Endothelial cell of umbilical vein (primary cell): ENCODE results near the gene CCDC187. TPM values are rescaled to one million over a fixed set of nuclear protein-coding genes. Genes with fewer than 3 reads are reported as not detected.

Source experiments
- BruUV-seq: library from RNA; stranded (reverse); fragments of 400-500 nt; replicated peaks from 2 replicates; lab custom pipeline; 2021; lab: Mats Ljungman, UMichigan
- CTCF ChIA-PET: fragments of 300-600, 350-600 bp; sonication (Branson Sonifier 250); formaldehyde crosslinking; loops from one replicate; lab custom pipeline; 2021; ENCODE audit warnings: antibody characterized with exemption, inconsistent platforms; lab: Charles Lee
- POLR2A ChIA-PET: fragments of 300-600, 350-600 bp; sonication (Branson Sonifier 250); formaldehyde crosslinking; loops from one replicate; lab custom pipeline; 2021; ENCODE audit warnings: antibody characterized with exemption, inconsistent platforms; lab: Charles Lee
- DNase-seq: peaks from one replicate; pipeline ENCODE4 v3.0.0-alpha.2; 2011; ENCODE audit warnings: low read depth, low spot score
- FAIRE-seq: peaks from 2 replicates; lab custom pipeline; 2011; peaks lifted over from hg19 to GRCh38; lab: Jason Lieb, UNC
- H2AFZ ChIP-seq: 2 replicates; pipeline ENCODE4 v1.6.0; 2012; ENCODE audit warnings: low read depth, low read length, control low read depth, inconsistent platforms
- H3K27ac ChIP-seq: 2 replicates; pipeline ENCODE4 v1.5.1; 2011; ENCODE audit warnings: low read depth, mild to moderate bottlenecking, control low read depth, low read length, moderate library complexity; ENCODE audit not compliant: insufficient read depth
- H3K27me3 ChIP-seq, 2 experiments: 2 replicates each; pipeline versions ENCODE4 v1.6.0 to v1.6.1; 2011; ENCODE audit warnings: low read length in 2 of 2, mixed read lengths in 1 of 2; ENCODE audit not compliant: control insufficient read depth in 2 of 2, insufficient read depth in 2 of 2
- H3K36me3 ChIP-seq, 2 experiments: 2 replicates in 1 of 2; 3 replicates in 1 of 2; pipeline ENCODE4 v1.5.1; 2011; ENCODE audit warnings: low read length in 2 of 2, mild to moderate bottlenecking in 1 of 2, moderate library complexity in 1 of 2; ENCODE audit not compliant: control insufficient read depth in 2 of 2, insufficient read depth in 2 of 2; ENCODE audit errors: extremely low read depth in 1 of 2
- H3K4me1 ChIP-seq: 3 replicates; pipeline ENCODE4 v1.5.1; 2011; ENCODE audit warnings: mild to moderate bottlenecking, low read length; ENCODE audit not compliant: control insufficient read depth, insufficient read depth; ENCODE audit errors: extremely low read depth
- H3K4me2 ChIP-seq: 2 replicates; pipeline ENCODE4 v1.6.1; 2011; ENCODE audit warnings: low read length, control low read depth, mixed read lengths; ENCODE audit not compliant: insufficient read depth
- H3K4me3 ChIP-seq, 3 experiments: fragments of 200-600 bp in 1 of 3; sonication (generic), shearing (Covaris generic) in 1 of 3; replicated peaks in 1 of 3; 2 replicates each; pipeline ENCODE4 v1.5.1; 2011 to 2016; ENCODE audit warnings: control low read depth in 3 of 3, low read length in 3 of 3, mild to moderate bottlenecking in 2 of 3, inconsistent platforms in 1 of 3, low read depth in 1 of 3, moderate library complexity in 1 of 3; ENCODE audit not compliant: insufficient read depth in 1 of 3
- H3K79me2 ChIP-seq: 2 replicates; pipeline ENCODE4 v1.6.0; 2012; ENCODE audit warnings: low read length, inconsistent platforms; ENCODE audit not compliant: control insufficient read depth, insufficient read depth
- H3K9ac ChIP-seq: replicated peaks from 2 replicates; pipeline ENCODE3; 2011; ENCODE audit warnings: low read length, control low read depth; ENCODE audit not compliant: insufficient read depth; ENCODE audit errors: extremely low read depth
- H3K9me1 ChIP-seq: replicated peaks from 3 replicates; pipeline ENCODE4 v1.6.0; 2011; ENCODE audit warnings: mild to moderate bottlenecking, low read length; ENCODE audit not compliant: control insufficient read depth, insufficient read depth; ENCODE audit errors: extremely low read depth
- H3K9me3 ChIP-seq: replicated peaks from 2 replicates; pipeline ENCODE4 v1.5.1; 2012; ENCODE audit warnings: low read length, inconsistent platforms; ENCODE audit not compliant: control insufficient read depth, insufficient read depth
- H4K20me1 ChIP-seq: replicated peaks from 2 replicates; pipeline ENCODE3; 2011; ENCODE audit warnings: mild to moderate bottlenecking, low read length; ENCODE audit not compliant: control insufficient read depth, insufficient read depth; ENCODE audit errors: extremely low read depth
- FOS ChIP-seq: IDR thresholded peaks from 2 replicates; pipeline ENCODE4 v1.6.1; 2011; ENCODE audit warnings: mild to moderate bottlenecking, low read length, moderate library complexity, borderline replicate concordance; ENCODE audit not compliant: insufficient read depth
- GATA2 ChIP-seq: IDR thresholded peaks from 2 replicates; pipeline ENCODE4 v1.7.0; 2011; ENCODE audit warnings: low read depth, mild to moderate bottlenecking, moderate library complexity, mixed read lengths, low read length; ENCODE audit not compliant: insufficient read length, insufficient read depth
- JUN ChIP-seq: IDR thresholded peaks from 2 replicates; pipeline ENCODE4 v1.6.1; 2011; ENCODE audit warnings: borderline replicate concordance, low read depth; ENCODE audit not compliant: insufficient read length, insufficient read depth
- MYC ChIP-seq: IDR thresholded peaks from one replicate; pipeline ENCODE4 v1.6.1; 2011; ENCODE audit warnings: mild to moderate bottlenecking, low read depth, low read length
- POLR2A ChIP-seq: IDR thresholded peaks from 2 replicates; pipeline ENCODE4 v1.6.1; 2012; ENCODE audit warnings: low read depth, mild to moderate bottlenecking, control low read depth, low read length
- dilution Hi-C: fragments of 300-500 bp; cut with MboI; formaldehyde crosslinking; loops from one replicate; pipeline ENCODE4 v1.15.0; 2019; ENCODE audit warnings: low sequenced_read_pairs; ENCODE audit not compliant: extremely low pct_ligation_motif_present
- intact Hi-C: fragments of 100-400 bp; cut with micrococcal nuclease; formaldehyde crosslinking; loops from one replicate; pipeline ENCODE4 v1.10.0; 2022
- polyA plus RNA-seq, 4 experiments: library from polyadenylated mRNA; depleted of rRNA in 3 of 4; stranded (reverse) in 3 of 4; unstranded in 1 of 4; fragments of >200 nt; gene quantifications; 2 replicates each; pipeline versions ENCODE4 v1.2.1 to v1.2.3, GENCODE V29; 2011 to 2012; ENCODE audit warnings: missing spikeins in 1 of 4
- total RNA-seq: library from RNA; stranded (reverse); gene quantifications from 2 replicates; pipeline ENCODE4 v1.2.3, GENCODE V29; 2021

The CCDC187 gene
- total and polyA plus RNA-seq, 2 donors (not counting 3 experiments of a cell fraction or from before 2014, with no cell fraction given): not detected

DNA sequence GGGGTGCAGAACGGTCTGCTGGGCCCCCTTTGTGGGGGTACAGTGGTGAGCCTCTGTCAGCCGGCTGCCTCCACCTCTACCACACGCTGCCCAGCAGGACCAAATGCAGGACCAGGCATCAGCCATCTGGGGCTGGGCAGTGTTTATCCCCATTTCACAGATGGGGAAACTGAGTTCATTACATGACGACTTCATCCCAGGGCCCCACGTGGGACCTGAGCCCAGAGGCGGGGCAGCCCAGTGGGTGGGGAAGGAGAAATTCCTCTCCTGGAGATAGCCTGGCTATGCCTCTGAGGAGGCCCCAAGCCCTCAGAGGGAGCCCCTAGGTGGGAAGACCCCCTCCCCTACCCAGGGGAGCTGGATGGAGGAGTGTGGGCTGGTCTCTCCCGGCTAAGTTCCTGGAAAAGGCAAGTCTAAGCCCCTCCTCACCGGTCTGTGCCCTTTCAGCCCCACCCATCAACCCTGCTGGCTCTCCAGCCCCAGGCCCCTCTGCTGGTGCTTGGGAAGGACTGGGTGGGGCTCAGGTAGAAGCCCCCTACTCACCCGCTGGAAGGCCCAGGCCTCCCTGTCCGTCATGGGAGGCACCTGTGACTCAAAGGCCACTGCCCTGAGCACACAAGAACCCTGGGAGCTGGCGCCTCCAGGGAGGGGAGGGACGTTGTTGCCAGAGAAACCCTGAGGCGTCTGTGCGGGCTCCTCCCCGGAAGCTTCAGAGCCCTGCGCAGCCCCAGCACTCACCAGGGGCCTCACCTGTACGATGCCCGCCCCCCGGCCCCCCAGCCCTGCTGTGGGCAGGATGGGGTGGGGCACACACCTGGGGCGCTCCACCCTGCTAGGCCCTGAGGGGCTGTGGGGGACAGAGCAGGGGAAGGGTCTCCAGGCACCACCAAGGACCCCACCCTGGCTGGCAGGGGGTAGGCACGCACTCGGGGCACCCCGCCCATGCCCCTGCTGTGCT, 7.4 kb upstream of the CCDC187 start:
- Histone ChIP-seq H3K9ac (no peak overlapping the region), H3K9me1 (no peaks in the 10 kb centered on the region), H3K4me1 (no peaks in the 10 kb centered on the region), H3K4me3 (no peak overlapping the region), H3K4me2 (no peak overlapping the region), H2AFZ (no peak overlapping the region), H3K36me3 (no peaks in the 10 kb centered on the region), H3K9me3 (no peaks in the 10 kb centered on the region), H4K20me1 (no peaks in the 10 kb centered on the region), H3K79me2 (no peaks in the 10 kb centered on the region), H3K27ac (no peak overlapping the region), H3K27me3 (no peaks in the 10 kb centered on the region)
- dilution Hi-C loops (no loop called here), intact Hi-C loops (loop anchor here (1.0 to 2.0 kb wide), 3 partner anchors 31 to 89 kb away; partner anchors contain the start of genes DNLZ and SNAPC4)
- TF ChIP-seq JUN (no peak), POLR2A (no peak), FOS (no peak), MYC (no peak)
- DNase-seq (no peak), FAIRE-seq (no peak)
- no TSS peak for BruUV-seq
- ChIA-PET POLR2A (interaction anchor here (0.5 kb wide), 1 partner anchor 521 kb away, joined by 5 read pairs; no protein-coding TSS in a partner anchor), CTCF (interaction anchor here (0.8 to 3.3 kb wide), 8 partner anchors 12 to 90 kb away, joined by 3 to 27 read pairs (median 11); partner anchors contain the start of genes DNLZ and GPSM1)

- FAIRE-seq (no peak), DNase-seq (no peak)
- no peak overlapping the region for H3K9ac ChIP-seq
- H3K4me2 ChIP-seq: no peak overlapping the region
- no peaks in the 10 kb centered on the region for H3K27me3 ChIP-seq
- H3K36me3 ChIP-seq: no peaks in the 10 kb centered on the region
- BruUV-seq: no TSS peak
- no peaks in the 10 kb centered on the region for H4K20me1 ChIP-seq
- CTCF ChIA-PET: no interaction called here
- intact Hi-C loops: no loop called here
- no peaks in the 10 kb centered on the region for H3K4me1 ChIP-seq
- H3K27ac ChIP-seq: no peak overlapping the region
- H2AFZ ChIP-seq: no peak overlapping the region
- dilution Hi-C loops: no loop called here
- no peaks in the 10 kb centered on the region for H3K9me3 ChIP-seq
- POLR2A ChIA-PET: no interaction called here
- H3K4me3 ChIP-seq: no peak overlapping the region
- H3K79me2 ChIP-seq: no peaks in the 10 kb centered on the region
- no peaks in the 10 kb centered on the region for H3K9me1 ChIP-seq
- TF ChIP-seq GATA2: no peak
Observed at GRCh38 chr9:136310273-136311030, 6.6 kb upstream of the CCDC187 start.
